Measurements from ENCODE around the gene FGF14.

DNA sequence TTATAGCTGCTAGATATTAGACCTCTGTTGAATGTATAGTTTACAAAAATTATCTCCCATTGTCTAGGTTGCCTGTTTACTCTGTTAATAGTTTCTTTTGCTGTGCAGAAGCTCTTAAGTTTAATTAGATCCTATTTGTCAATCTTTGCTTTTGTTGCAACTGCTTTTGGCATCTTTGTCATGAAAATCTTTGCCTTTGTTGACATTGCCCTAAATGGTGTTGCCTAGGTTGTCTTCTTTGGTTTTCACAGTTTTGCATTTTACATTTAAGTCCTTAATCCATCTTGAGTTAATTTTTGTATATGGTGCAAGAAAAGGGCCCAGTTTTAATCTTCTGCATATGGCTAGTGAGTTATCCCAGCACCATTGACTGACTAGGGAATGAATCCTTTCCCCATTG lies 618.3 kb downstream of the FGF14 start:
- TF ChIP-seq, protein P1, sequence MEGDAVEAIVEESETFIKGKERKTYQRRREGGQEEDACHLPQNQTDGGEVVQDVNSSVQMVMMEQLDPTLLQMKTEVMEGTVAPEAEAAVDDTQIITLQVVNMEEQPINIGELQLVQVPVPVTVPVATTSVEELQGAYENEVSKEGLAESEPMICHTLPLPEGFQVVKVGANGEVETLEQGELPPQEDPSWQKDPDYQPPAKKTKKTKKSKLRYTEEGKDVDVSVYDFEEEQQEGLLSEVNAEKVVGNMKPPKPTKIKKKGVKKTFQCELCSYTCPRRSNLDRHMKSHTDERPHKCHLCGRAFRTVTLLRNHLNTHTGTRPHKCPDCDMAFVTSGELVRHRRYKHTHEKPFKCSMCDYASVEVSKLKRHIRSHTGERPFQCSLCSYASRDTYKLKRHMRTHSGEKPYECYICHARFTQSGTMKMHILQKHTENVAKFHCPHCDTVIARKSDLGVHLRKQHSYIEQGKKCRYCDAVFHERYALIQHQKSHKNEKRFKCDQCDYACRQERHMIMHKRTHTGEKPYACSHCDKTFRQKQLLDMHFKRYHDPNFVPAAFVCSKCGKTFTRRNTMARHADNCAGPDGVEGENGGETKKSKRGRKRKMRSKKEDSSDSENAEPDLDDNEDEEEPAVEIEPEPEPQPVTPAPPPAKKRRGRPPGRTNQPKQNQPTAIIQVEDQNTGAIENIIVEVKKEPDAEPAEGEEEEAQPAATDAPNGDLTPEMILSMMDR (IDR thresholded peaks at IDR 0.05; ENCODE audit: insufficient read depth, low read length, poor library complexity, severe bottlenecking), result no peak
- TF ChIP-seq EZH2phosphoT487 (conservative IDR thresholded peaks at IDR 0.05; ENCODE audit: low read length), result no peak
